Astrocyte of the spinal cord (primary cell): Measurements from ENCODE around the gene KCNT1.

ENCODE experiments used
- DNase-seq: peaks from one replicate; pipeline ENCODE4 v3.0.0; 2011; ENCODE audit warnings: low read depth, low spot score
- H3K4me3 ChIP-seq: 2 replicates; pipeline ENCODE4 v1.5.1; 2011; ENCODE audit warnings: low read depth, mild to moderate bottlenecking, low read length, moderate library complexity
- in situ Hi-C: cut with HindIII; loops from 2 replicates; pipeline ENCODE4 v1.10.0; 2017; ENCODE audit warnings: low sequenced_read_pairs
- TF ChIP-seq, protein P1 (sequence below): IDR thresholded peaks from 2 replicates; pipeline ENCODE4 v1.5.1; 2012; ENCODE audit warnings: low read depth, mild to moderate bottlenecking, low read length, inconsistent platforms

Gene KCNT1

DNA sequence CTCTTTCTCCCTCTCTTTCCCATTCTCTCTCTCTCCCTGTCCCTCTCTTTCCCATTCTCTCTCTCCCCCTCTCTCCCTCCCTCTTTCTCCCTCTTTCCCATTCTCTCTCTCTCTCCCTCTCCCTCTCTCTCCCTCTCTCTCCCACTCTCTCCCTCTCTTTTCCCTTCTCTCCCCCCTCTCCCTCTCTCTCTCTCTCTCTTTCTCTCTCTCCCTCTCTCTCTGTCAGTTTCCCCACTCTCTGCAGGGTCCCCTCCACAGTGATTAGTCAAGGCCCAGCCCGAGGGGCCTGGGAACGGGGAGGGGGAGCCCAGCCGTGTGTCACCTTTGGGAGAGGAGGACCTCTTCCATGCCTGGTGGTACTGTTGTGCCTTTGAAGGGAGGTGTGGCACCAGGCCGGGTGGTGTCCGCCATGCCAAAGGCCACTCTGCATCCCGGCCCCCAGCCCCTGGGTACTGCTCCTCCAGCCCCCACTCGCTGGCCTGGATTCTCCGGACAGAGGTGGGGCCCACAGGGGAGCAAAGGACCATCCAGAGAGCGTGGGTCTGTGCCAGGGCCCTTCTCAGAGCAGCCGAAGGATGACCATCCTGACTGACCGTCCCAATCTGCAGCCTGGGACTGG lies 25.4 kb downstream of the KCNT1 start:
- H3K4me3 ChIP-seq, result no peak overlapping the region
- in situ Hi-C loops, result no loop called here
- no peak for DNase-seq
- TF ChIP-seq, protein P1, sequence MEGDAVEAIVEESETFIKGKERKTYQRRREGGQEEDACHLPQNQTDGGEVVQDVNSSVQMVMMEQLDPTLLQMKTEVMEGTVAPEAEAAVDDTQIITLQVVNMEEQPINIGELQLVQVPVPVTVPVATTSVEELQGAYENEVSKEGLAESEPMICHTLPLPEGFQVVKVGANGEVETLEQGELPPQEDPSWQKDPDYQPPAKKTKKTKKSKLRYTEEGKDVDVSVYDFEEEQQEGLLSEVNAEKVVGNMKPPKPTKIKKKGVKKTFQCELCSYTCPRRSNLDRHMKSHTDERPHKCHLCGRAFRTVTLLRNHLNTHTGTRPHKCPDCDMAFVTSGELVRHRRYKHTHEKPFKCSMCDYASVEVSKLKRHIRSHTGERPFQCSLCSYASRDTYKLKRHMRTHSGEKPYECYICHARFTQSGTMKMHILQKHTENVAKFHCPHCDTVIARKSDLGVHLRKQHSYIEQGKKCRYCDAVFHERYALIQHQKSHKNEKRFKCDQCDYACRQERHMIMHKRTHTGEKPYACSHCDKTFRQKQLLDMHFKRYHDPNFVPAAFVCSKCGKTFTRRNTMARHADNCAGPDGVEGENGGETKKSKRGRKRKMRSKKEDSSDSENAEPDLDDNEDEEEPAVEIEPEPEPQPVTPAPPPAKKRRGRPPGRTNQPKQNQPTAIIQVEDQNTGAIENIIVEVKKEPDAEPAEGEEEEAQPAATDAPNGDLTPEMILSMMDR, result no peak

- TF ChIP-seq, protein P1, result no peak
- in situ Hi-C loops, result no loop called here
- no peak for DNase-seq
- no peak overlapping the region for H3K4me3 ChIP-seq
Measured at GRCh38 chr9:135728436-135729110, 26.6 kb downstream of the KCNT1 start.

DNA sequence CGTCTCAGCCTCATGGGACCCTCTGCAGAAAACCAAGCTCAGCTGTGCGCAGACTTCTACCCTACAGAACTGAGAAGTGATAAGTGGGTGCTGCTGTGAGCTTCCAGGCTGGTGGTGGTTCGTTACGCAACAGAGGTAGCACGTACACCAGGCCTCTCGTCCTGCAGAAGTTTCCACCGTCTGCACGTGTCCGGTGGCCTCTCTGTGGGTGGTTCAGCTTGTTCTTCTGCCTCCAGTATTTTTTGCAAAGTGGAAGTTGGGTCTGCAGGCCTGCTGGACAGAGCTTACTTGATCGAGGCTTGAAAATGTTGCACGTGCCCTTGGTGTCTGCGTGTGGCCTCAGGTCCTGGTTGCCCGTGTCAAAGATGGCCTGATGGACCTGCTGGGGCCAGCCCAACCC lies 27.5 kb downstream of the KCNT1 start:
- TF ChIP-seq, protein P1, result no peak
- H3K4me3 ChIP-seq, result no peak overlapping the region
- DNase-seq, result no peak
- in situ Hi-C loops, result no loop called here

- no peak for DNase-seq
- TF ChIP-seq, protein P1, result no peak
- in situ Hi-C loops, result no loop called here
- no peak overlapping the region for H3K4me3 ChIP-seq
Measured at GRCh38 chr9:135731454-135731853, 29.5 kb downstream of the KCNT1 start.

- no peak for DNase-seq
- in situ Hi-C loops, result no loop called here
- H3K4me3 ChIP-seq, result no peak overlapping the region
- TF ChIP-seq, protein P1, result no peak
Measured at GRCh38 chr9:135732569-135733257, 30.7 kb downstream of the KCNT1 start.

GRCh38 chr9:135734616-135735144 lies 32.7 kb downstream of the KCNT1 start:
- TF ChIP-seq, protein P1, result no peak

More at GRCh38 chr9:135734616-135735144, 32.7 kb downstream of the KCNT1 start:
- in situ Hi-C loops, result no loop called here
- H3K4me3 ChIP-seq, result no peak overlapping the region
- DNase-seq, result no peak
